ENCODE results near the gene RRBP1. TPM values are rescaled to one million over a fixed set of nuclear protein-coding genes. Genes with fewer than 3 reads are reported as not detected.

RRBP1 gene
- total and polyA plus RNA-seq, 2 donors from 2014 or later, result 83.4 to 231 TPM

- no peak for TF ChIP-seq CTCF (IDR thresholded peaks at IDR 0.05; ENCODE audit: borderline replicate concordance, extremely low read depth, insufficient read depth)
- Histone ChIP-seq H3K4me1 (ENCODE audit: control insufficient read depth in 2 of 3, insufficient read depth in 2 of 3, low read depth in 1 of 3, low read length in 3 of 3) (peaks cover 0 to 18% (median 14%) of the 10 kb centered on the region in 3 donors), H3K27me3 (ENCODE audit: control insufficient read depth, insufficient read depth, low read length) (no peaks in the 10 kb centered on the region), H3K9me3 (ENCODE audit: control insufficient read depth in 2 of 3, insufficient read depth in 1 of 3, low read length in 3 of 3) (no peaks in the 10 kb centered on the region), H3K36me3 (ENCODE audit: control insufficient read depth in 2 of 3, insufficient read depth in 3 of 3, low read length in 3 of 3) (peaks cover 7 to 16% (median 8%) of the 10 kb centered on the region in 3 donors), H3K9ac (ENCODE audit: low read length in 3 of 3) (no peak overlapping the region), H3K4me3 (ENCODE audit: low read length in 3 of 3) (no peak overlapping the region), H3K27ac (ENCODE audit: low read depth in 2 of 2, low read length in 2 of 2) (no peak overlapping the region)
- DNase-seq, result no peak
- no peak for FAIRE-seq
- intact Hi-C loops (cut with DNase I), result no loop called here
Observed at GRCh38 chr20:17657079-17657825, 24.8 kb downstream of the RRBP1 start.

GRCh38 chr20:17655865-17656479 is 26.1 kb downstream of the RRBP1 start:
- Histone ChIP-seq H3K27me3 (ENCODE audit: control insufficient read depth, insufficient read depth, low read length) (no peaks in the 10 kb centered on the region), H3K36me3 (ENCODE audit: control insufficient read depth in 2 of 3, insufficient read depth in 3 of 3, low read length in 3 of 3) (peaks cover 7 to 16% (median 8%) of the 10 kb centered on the region in 3 donors), H3K4me1 (ENCODE audit: control insufficient read depth in 2 of 3, insufficient read depth in 2 of 3, low read depth in 1 of 3, low read length in 3 of 3) (peaks cover 0 to 13% (median 12%) of the 10 kb centered on the region in 3 donors), H3K27ac (ENCODE audit: low read depth in 2 of 2, low read length in 2 of 2) (no peak overlapping the region), H3K4me3 (ENCODE audit: low read length in 3 of 3) (no peak overlapping the region), H3K9me3 (ENCODE audit: control insufficient read depth in 2 of 3, insufficient read depth in 1 of 3, low read length in 3 of 3) (no peaks in the 10 kb centered on the region), H3K9ac (ENCODE audit: low read length in 3 of 3) (no peak overlapping the region)
- intact Hi-C loops (cut with DNase I), result no loop called here
- no peak for FAIRE-seq
- no peak for DNase-seq
- no peak for TF ChIP-seq CTCF (IDR thresholded peaks at IDR 0.05; ENCODE audit: borderline replicate concordance, extremely low read depth, insufficient read depth)

- TF ChIP-seq CTCF (IDR thresholded peaks at IDR 0.05; ENCODE audit: borderline replicate concordance, extremely low read depth, insufficient read depth), result no peak
- Histone ChIP-seq H3K4me3 (ENCODE audit: low read length in 3 of 3) (no peak overlapping the region), H3K27me3 (ENCODE audit: control insufficient read depth, insufficient read depth, low read length) (no peaks in the 10 kb centered on the region), H3K9me3 (ENCODE audit: control insufficient read depth in 2 of 3, insufficient read depth in 1 of 3, low read length in 3 of 3) (no peaks in the 10 kb centered on the region), H3K27ac (ENCODE audit: low read depth in 2 of 2, low read length in 2 of 2) (no peak overlapping the region), H3K9ac (ENCODE audit: low read length in 3 of 3) (no peak overlapping the region), H3K4me1 (ENCODE audit: control insufficient read depth in 2 of 3, insufficient read depth in 2 of 3, low read depth in 1 of 3, low read length in 3 of 3) (peaks cover 0 to 15% (median 11%) of the 10 kb centered on the region in 3 donors), H3K36me3 (ENCODE audit: control insufficient read depth in 2 of 3, insufficient read depth in 3 of 3, low read length in 3 of 3) (peaks cover 7 to 10% (median 10%) of the 10 kb centered on the region in 3 donors)
- intact Hi-C loops (cut with DNase I), result no loop called here
- DNase-seq (no peak), FAIRE-seq (no peak)
Observed at GRCh38 chr20:17655286-17655651, 26.8 kb downstream of the RRBP1 start.
